ENCODE results near the gene C3orf80.

- TF ChIP-seq POLR2AphosphoS5 (IDR thresholded peaks at IDR 0.05; ENCODE audit: borderline replicate concordance, low read depth, low read length), result no peak
- TF ChIP-seq EZH2 (IDR thresholded peaks at IDR 0.05), result no peak
Measured at GRCh38 chr3:160247766-160248165, 22.5 kb downstream of the C3orf80 start.

All from SK-N-MC (cell line).